ENCODE data around the gene FAM186B.

- TF ChIP-seq ZNF133 (tag by site-specific recombination; IDR thresholded peaks at IDR 0.05) (no peak), SETDB1 (IDR thresholded peaks at IDR 0.05; ENCODE audit: insufficient read length, low read length) (no peak), ZNF449 (tag by site-specific recombination; IDR thresholded peaks at IDR 0.05) (no peak), ZSCAN23 (tag by site-specific recombination; IDR thresholded peaks at IDR 0.05) (no peak), ZNF112 (tag by site-specific recombination; IDR thresholded peaks at IDR 0.05) (no peak), OSR2 (tag by site-specific recombination; IDR thresholded peaks at IDR 0.05) (no peak), CTCF (tag by site-specific recombination; IDR thresholded peaks at IDR 0.05) (no peak), ZNF707 (tag by site-specific recombination; IDR thresholded peaks at IDR 0.05) (no peak), ELK4 (IDR thresholded peaks at IDR 0.05; ENCODE audit: borderline replicate concordance, low read depth, low read length) (no peak), KLF16 (tag by site-specific recombination; IDR thresholded peaks at IDR 0.05) (no peak), GLIS1 (tag by site-specific recombination; IDR thresholded peaks at IDR 0.05) (peak; percentile 68), OVOL3 (tag by site-specific recombination; IDR thresholded peaks at IDR 0.05) (no peak), YY1 (tag by site-specific recombination; IDR thresholded peaks at IDR 0.05) (no peak), SP2 (tag by site-specific recombination; IDR thresholded peaks at IDR 0.05) (no peak)
Measured at GRCh38 chr12:49603721-49604120, 1.7 kb downstream of the FAM186B start.

Data from HEK293 (cell line).